ENCODE measurements around the gene WWOX. TPM values are rescaled to one million over a fixed set of nuclear protein-coding genes. Genes with fewer than 3 reads are reported as not detected.

Gene WWOX
- total and polyA plus RNA-seq, 2 of the 4 experiments (the other 2 are of a cell fraction), result 2.7 to 5.4 TPM

GRCh38 chr16:79155904-79156303, 1056.5 kb downstream of the WWOX start:
- Histone ChIP-seq H3K36me3 (ENCODE audit: control insufficient read depth, insufficient read depth, low read length) (no peaks in the 10 kb centered on the region), H3K27ac (ENCODE audit: insufficient read depth, low read length) (no peak overlapping the region), H3K4me2 (ENCODE audit: low read depth, low read length) (no peak overlapping the region), H3K9me1 (ENCODE audit: insufficient read depth, low read length) (no peaks in the 10 kb centered on the region), H2BK15ac (ENCODE audit: low read depth, low read length) (no peak overlapping the region), H4K8ac (ENCODE audit: low read depth in 2 of 2, low read length in 2 of 2) (no peak overlapping the region), H2AK9ac (replicated peaks; ENCODE audit: low read depth, low read length, poor library complexity) (no peak overlapping the region), H4K20me1 (ENCODE audit: insufficient read depth, low read length) (no peaks in the 10 kb centered on the region), H2BK120ac (ENCODE audit: low read depth, low read length) (no peak overlapping the region), H3K56ac (ENCODE audit: extremely low read depth, insufficient read depth, low read length) (no peak overlapping the region), H3K23ac (ENCODE audit: low read depth, low read length) (no peak overlapping the region), H3K14ac (replicated peaks; ENCODE audit: low read depth, low read length) (no peak overlapping the region), H3K27me3 (ENCODE audit: control insufficient read depth, insufficient read depth, low read length) (no peaks in the 10 kb centered on the region), H3K9me3 (ENCODE audit: control insufficient read depth, insufficient read depth, low read length) (peaks cover 35% of the 10 kb centered on the region), H2AK5ac (ENCODE audit: low read depth, low read length) (no peak overlapping the region), H2AFZ (replicated peaks; ENCODE audit: low read length, poor library complexity) (no peak overlapping the region), H3K79me1 (ENCODE audit: low read depth in 1 of 2, low read length in 2 of 2) (no peaks in the 10 kb centered on the region), H3K9ac (ENCODE audit: low read depth, low read length) (no peak overlapping the region), H2BK20ac (ENCODE audit: low read depth, low read length) (no peak overlapping the region), H3K4me3 (ENCODE audit: insufficient read depth, low read depth, low read length) (no peak overlapping the region), H3K4me1 (ENCODE audit: control insufficient read depth, insufficient read depth, low read length) (no peaks in the 10 kb centered on the region), H3K18ac (ENCODE audit: low read depth, low read length) (no peak overlapping the region), H2BK5ac (ENCODE audit: low read depth, low read length, poor library complexity, severe bottlenecking) (no peak overlapping the region), H3K4ac (ENCODE audit: low read depth, low read length) (no peak overlapping the region), H4K5ac (ENCODE audit: low read depth, low read length) (no peak overlapping the region), H4K91ac (ENCODE audit: insufficient read depth, low read depth, low read length) (no peak overlapping the region)
- dilution Hi-C loops (cut with HindIII; ENCODE audit: low sequenced_read_pairs, unreplicated experiment) (no loop called here), in situ Hi-C loops (cut with MboI; ENCODE audit: low sequenced_read_pairs) (no loop called here), intact Hi-C loops (cut with micrococcal nuclease) (no loop called here)
- POLR2A ChIA-PET (ENCODE audit: unreplicated experiment), result no interaction called here
- TF ChIP-seq NFE2L2 (IDR thresholded peaks at IDR 0.05; ENCODE audit: low read depth, low read length) (no peak), FOS (IDR thresholded peaks at IDR 0.05; ENCODE audit: low read depth, low read length) (no peak)
- no TSS peak for BruUV-seq (replicated peaks)
- WGBS, 2 experiments (ENCODE audit: extremely low coverage in 2 of 2, insufficient read length in 1 of 2), result no CpG with 5 or more reads among the region's 4 CpGs
- CTCF ChIA-PET, result no interaction called here
- no peak for ATAC-seq (ENCODE audit: low read depth)
- no peak for DNase-seq
